ENCODE data around the gene ADGRV1. TPM values are rescaled to one million over a fixed set of nuclear protein-coding genes. Genes with fewer than 3 reads are reported as not detected.

ADGRV1 gene
- total RNA-seq, 4 donors from 2014 or later = 6.0 to 37.0 (median 10.6) TPM

- H3K4me3 ChIP-seq = no peak overlapping the region
- intact Hi-C loops (cut with DNase I; ENCODE audit: low total_unique reads) (no loop called here), in situ Hi-C loops (cut with MboI; ENCODE audit: low pct_ligation_motif_present in 1 of 4, low pct_unique_long_range_greater_than_20kb in 1 of 4, low sequenced_read_pairs in 3 of 4) (no loop called here)
- no peaks in the 10 kb centered on the region for H3K36me3 ChIP-seq
- H3K27me3 ChIP-seq = peaks cover 37% of the 10 kb centered on the region
- no peak for TF ChIP-seq POLR2A (IDR thresholded peaks at IDR 0.05)
- TF ChIP-seq, protein P1, sequence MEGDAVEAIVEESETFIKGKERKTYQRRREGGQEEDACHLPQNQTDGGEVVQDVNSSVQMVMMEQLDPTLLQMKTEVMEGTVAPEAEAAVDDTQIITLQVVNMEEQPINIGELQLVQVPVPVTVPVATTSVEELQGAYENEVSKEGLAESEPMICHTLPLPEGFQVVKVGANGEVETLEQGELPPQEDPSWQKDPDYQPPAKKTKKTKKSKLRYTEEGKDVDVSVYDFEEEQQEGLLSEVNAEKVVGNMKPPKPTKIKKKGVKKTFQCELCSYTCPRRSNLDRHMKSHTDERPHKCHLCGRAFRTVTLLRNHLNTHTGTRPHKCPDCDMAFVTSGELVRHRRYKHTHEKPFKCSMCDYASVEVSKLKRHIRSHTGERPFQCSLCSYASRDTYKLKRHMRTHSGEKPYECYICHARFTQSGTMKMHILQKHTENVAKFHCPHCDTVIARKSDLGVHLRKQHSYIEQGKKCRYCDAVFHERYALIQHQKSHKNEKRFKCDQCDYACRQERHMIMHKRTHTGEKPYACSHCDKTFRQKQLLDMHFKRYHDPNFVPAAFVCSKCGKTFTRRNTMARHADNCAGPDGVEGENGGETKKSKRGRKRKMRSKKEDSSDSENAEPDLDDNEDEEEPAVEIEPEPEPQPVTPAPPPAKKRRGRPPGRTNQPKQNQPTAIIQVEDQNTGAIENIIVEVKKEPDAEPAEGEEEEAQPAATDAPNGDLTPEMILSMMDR (IDR thresholded peaks at IDR 0.05) = no peak
- TF ChIP-seq EP300 (IDR thresholded peaks at IDR 0.05; ENCODE audit: low read depth) = no peak
- no peak for TF ChIP-seq POLR2AphosphoS5 (IDR thresholded peaks at IDR 0.05)
- no peaks in the 10 kb centered on the region for H3K9me3 ChIP-seq
- peaks cover 0 to 12% (median 6%) of the 10 kb centered on the region in 4 donors for H3K4me1 ChIP-seq
- no peak for DNase-seq
- H3K27ac ChIP-seq = no peak overlapping the region
Measured at GRCh38 chr5:90553711-90554110, 4.9 kb upstream of the ADGRV1 start.

DNA sequence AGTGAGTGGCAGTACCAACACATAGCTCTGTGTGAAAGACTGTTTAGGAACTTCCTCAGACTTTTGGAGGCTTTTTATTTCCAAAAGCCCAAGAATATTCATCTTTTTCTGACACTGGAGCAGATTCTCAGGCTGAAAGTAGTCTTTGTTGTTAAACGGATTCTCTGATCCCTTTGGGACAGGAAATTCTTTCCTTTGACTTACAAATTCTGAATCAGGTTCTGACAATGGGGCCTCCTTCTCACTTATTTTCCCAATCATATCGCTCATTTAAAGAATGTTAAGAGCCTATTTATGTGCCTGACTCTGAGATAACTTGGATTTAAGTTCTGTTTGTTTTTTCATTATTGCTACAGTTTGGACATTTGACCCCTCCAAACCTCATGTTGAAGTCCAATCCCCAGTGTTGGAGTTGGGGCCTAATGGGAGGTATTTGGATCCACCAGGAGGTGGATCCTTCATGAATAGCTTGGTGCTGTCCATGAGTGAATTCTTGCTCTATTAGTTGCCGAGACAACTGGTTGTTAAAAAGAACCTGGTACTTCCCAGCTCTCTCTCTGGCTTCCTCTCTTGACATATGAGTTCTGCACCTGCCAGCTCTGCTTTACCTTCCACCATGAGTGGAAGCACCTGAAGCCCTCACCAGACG lies 4.1 kb upstream of the ADGRV1 start:
- Histone ChIP-seq H3K27me3 (peaks cover 41% of the 10 kb centered on the region), H3K4me3 (no peak overlapping the region), H3K9me3 (no peaks in the 10 kb centered on the region), H3K27ac (no peak overlapping the region), H3K36me3 (no peaks in the 10 kb centered on the region), H3K4me1 (peaks cover 0 to 20% (median 11%) of the 10 kb centered on the region in 4 donors)
- TF ChIP-seq, protein P1 (IDR thresholded peaks at IDR 0.05) = no peak
- no peak for TF ChIP-seq EP300 (IDR thresholded peaks at IDR 0.05; ENCODE audit: low read depth)
- TF ChIP-seq POLR2A (IDR thresholded peaks at IDR 0.05) = no peak
- TF ChIP-seq POLR2AphosphoS5 (IDR thresholded peaks at IDR 0.05) = no peak
- intact Hi-C loops (cut with DNase I; ENCODE audit: low total_unique reads) = no loop called here
- in situ Hi-C loops (cut with MboI; ENCODE audit: low pct_ligation_motif_present in 1 of 4, low pct_unique_long_range_greater_than_20kb in 1 of 4, low sequenced_read_pairs in 3 of 4) = no loop called here
- 63 to 67% methylated on average over 4 of the region's 4 CpGs for WGBS, 2 donors (ENCODE audit: low coverage in 1 of 2)
- no peak for DNase-seq

DNA sequence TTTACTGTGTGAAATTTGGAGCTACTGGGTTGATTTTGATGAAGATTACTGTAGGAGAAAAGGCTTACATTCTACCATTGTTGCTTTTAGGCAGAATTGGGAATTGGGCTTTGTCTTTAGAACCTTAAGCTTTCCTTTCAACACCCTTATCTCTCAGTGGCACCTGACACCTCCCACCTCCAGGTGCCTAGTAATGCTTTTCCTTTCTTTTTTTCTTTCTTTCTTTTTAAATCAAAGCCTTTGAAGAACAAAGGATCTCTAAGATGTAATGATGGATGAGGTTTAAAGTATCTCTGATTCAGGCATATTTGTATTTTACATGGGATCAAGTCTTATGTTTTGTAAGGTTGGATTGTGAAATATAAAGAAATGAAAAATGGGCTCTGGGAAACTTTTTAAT lies 2.9 kb upstream of the ADGRV1 start:
- TF ChIP-seq POLR2A (IDR thresholded peaks at IDR 0.05) (no peak), POLR2AphosphoS5 (IDR thresholded peaks at IDR 0.05) (no peak), EP300 (IDR thresholded peaks at IDR 0.05; ENCODE audit: low read depth) (no peak)
- TF ChIP-seq, protein P1 (IDR thresholded peaks at IDR 0.05) = no peak
- no peak overlapping the region for H3K4me3 ChIP-seq
- in situ Hi-C loops (cut with MboI; ENCODE audit: low pct_ligation_motif_present in 1 of 4, low pct_unique_long_range_greater_than_20kb in 1 of 4, low sequenced_read_pairs in 3 of 4) = no loop called here
- intact Hi-C loops (cut with DNase I; ENCODE audit: low total_unique reads) = no loop called here
- no peak for DNase-seq
- peaks cover 0 to 20% (median 11%) of the 10 kb centered on the region in 4 donors for H3K4me1 ChIP-seq
- H3K27me3 ChIP-seq = peaks cover 53% of the 10 kb centered on the region
- no peaks in the 10 kb centered on the region for H3K36me3 ChIP-seq
- no peak overlapping the region for H3K27ac ChIP-seq
- H3K9me3 ChIP-seq = no peaks in the 10 kb centered on the region

DNA sequence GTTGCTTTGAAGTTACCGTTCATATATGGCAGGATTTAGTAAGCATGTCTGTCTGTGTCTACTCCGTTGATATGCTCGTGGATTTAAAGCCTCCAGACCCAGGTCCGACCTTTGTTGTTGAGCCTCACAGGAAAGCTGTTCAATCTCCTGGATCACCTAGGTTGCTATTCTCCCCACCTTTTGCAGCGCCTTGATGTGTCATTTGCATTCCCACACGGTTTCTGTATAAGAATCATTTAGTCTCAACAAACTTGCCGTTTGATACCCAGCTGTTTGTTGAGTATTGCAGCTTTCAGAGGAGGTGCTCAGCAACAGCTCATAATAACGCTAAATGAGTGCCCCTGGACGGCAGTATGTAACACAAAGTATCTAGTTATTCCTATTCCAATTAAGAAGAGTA lies 1.2 kb upstream of the ADGRV1 start:
- H3K4me3 ChIP-seq = no peak overlapping the region
- no peak for DNase-seq
- peaks cover 0 to 20% (median 11%) of the 10 kb centered on the region in 4 donors for H3K4me1 ChIP-seq
- no peaks in the 10 kb centered on the region for H3K36me3 ChIP-seq
- H3K27me3 ChIP-seq = peaks cover 56% of the 10 kb centered on the region
- no peak for TF ChIP-seq POLR2AphosphoS5 (IDR thresholded peaks at IDR 0.05)
- no peak for TF ChIP-seq POLR2A (IDR thresholded peaks at IDR 0.05)
- TF ChIP-seq EP300 (IDR thresholded peaks at IDR 0.05; ENCODE audit: low read depth) = no peak
- TF ChIP-seq, protein P1 (IDR thresholded peaks at IDR 0.05) = no peak
- in situ Hi-C loops (cut with MboI; ENCODE audit: low pct_ligation_motif_present in 1 of 4, low pct_unique_long_range_greater_than_20kb in 1 of 4, low sequenced_read_pairs in 3 of 4) (no loop called here), intact Hi-C loops (cut with DNase I; ENCODE audit: low total_unique reads) (no loop called here)
- H3K27ac ChIP-seq = no peak overlapping the region
- 14% methylated on average over 7 to 9 of the region's 9 CpGs for WGBS, 2 donors (ENCODE audit: low coverage in 1 of 2)
- H3K9me3 ChIP-seq = no peaks in the 10 kb centered on the region
